ENCODE measurements around the gene PDPK1.

The PDPK1 gene

GRCh38 chr16:2514333-2515179 lies 23.3 kb upstream of the PDPK1 start:
- no peaks in the 10 kb centered on the region for H3K27me3 Mint-ChIP-seq
- H3K4me3 Mint-ChIP-seq: peak overlapping the region; percentile 93
- peaks cover 60% of the 10 kb centered on the region for H3K4me1 Mint-ChIP-seq (ENCODE audit: low read depth)
- H3K27ac Mint-ChIP-seq: peak overlapping the region; percentile 90
- peaks cover 5% of the 10 kb centered on the region for H3K36me3 Mint-ChIP-seq (ENCODE audit: low read depth)
- H3K9me3 Mint-ChIP-seq: no peaks in the 10 kb centered on the region

DNA sequence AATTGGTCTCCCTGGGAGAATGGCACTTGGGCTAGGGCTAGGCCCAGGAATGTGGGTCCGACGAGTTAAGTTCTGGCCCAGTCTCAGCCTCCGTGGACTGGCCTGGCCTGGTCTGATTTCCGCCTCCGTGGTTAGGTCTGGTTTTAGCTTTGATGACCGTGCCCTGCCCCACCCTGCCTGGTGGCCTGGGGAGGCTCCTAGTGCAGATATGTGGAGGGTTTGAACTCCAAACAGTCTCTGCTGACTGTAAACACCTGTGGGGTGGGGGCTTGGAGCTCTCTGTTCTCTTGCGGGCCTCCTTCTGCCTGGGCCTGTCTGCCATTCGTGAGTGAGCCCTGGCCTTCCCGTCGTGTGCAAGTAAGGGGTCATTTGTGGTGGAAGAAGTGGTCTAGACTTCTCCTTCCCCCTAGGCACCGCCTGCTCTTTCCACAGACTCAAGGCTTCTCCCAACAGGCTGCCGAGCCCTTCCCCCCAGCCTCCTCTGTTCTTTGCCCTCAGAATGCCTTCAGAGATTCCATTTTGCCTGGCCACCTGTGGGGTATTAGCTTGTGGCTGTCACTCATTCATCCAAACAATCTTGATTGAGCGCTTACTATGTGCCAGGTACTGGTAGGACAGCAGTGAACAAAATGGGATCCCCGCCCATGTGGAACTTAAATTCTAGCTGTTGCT lies 22.5 kb upstream of the PDPK1 start:
- no peaks in the 10 kb centered on the region for H3K9me3 Mint-ChIP-seq
- H3K4me3 Mint-ChIP-seq: peak overlapping the region; percentile 93
- H3K27me3 Mint-ChIP-seq: no peaks in the 10 kb centered on the region
- peak overlapping the region; percentile 90 for H3K27ac Mint-ChIP-seq
- peaks cover 10% of the 10 kb centered on the region for H3K36me3 Mint-ChIP-seq (ENCODE audit: low read depth)
- peaks cover 57% of the 10 kb centered on the region for H3K4me1 Mint-ChIP-seq (ENCODE audit: low read depth)

- H3K4me1 Mint-ChIP-seq (ENCODE audit: low read depth): peaks cover 65% of the 10 kb centered on the region
- peaks cover 10% of the 10 kb centered on the region for H3K36me3 Mint-ChIP-seq (ENCODE audit: low read depth)
- H3K27me3 Mint-ChIP-seq: no peaks in the 10 kb centered on the region
- H3K27ac Mint-ChIP-seq: peak overlapping the region; percentile 90
- peak overlapping the region; percentile 93 for H3K4me3 Mint-ChIP-seq
- H3K9me3 Mint-ChIP-seq: no peaks in the 10 kb centered on the region
These were observed 21.2 kb upstream of the PDPK1 start for GRCh38 chr16:2516391-2517240.

- peak overlapping the region; percentile 49 for H3K27ac Mint-ChIP-seq
- no peaks in the 10 kb centered on the region for H3K9me3 Mint-ChIP-seq
- no peaks in the 10 kb centered on the region for H3K27me3 Mint-ChIP-seq
- H3K4me3 Mint-ChIP-seq: no peak overlapping the region
- peaks cover 57% of the 10 kb centered on the region for H3K4me1 Mint-ChIP-seq (ENCODE audit: low read depth)
- H3K36me3 Mint-ChIP-seq (ENCODE audit: low read depth): peaks cover 11% of the 10 kb centered on the region
These were observed 19.7 kb upstream of the PDPK1 start for GRCh38 chr16:2517954-2518605.

DNA sequence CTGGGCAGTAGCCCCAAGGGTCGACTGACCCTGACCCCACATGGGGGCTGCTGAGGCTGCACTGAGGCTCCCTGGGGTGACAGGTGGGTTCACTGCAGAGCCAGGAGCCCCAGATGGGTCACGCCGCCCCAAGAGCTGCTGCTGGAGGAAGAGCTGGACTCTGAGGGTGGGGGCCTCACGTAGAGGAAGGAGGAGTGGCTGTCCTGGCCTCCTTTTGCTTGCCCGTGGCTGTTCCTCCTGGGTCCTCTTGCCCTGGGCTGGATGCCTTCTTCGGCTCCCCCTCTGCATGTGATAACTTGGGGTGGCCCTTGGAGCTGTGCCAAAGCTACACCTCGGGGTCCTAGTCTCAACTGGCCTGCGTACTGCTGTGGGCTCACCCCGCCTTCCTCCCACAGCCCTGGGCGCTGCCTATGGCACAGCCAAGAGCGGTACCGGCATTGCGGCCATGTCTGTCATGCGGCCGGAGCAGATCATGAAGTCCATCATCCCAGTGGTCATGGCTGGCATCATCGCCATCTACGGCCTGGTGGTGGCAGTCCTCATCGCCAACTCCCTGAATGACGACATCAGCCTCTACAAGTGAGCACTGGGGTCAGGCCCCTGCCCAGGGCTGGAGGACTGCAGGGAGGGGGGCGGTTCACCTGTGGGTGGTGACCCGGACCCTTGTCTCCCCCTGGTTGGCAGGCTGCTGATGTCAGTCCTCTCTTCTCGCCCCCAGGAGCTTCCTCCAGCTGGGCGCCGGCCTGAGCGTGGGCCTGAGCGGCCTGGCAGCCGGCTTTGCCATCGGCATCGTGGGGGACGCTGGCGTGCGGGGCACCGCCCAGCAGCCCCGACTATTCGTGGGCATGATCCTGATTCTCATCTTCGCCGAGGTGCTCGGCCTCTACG lies 18.8 kb upstream of the PDPK1 start:
- peaks cover 19% of the 10 kb centered on the region for H3K36me3 Mint-ChIP-seq (ENCODE audit: low read depth)

GRCh38 chr16:2519711-2520080 lies 18.1 kb upstream of the PDPK1 start:
- Mint-ChIP-seq H3K9me3 (no peaks in the 10 kb centered on the region), H3K4me1 (ENCODE audit: low read depth) (peaks cover 54% of the 10 kb centered on the region), H3K36me3 (ENCODE audit: low read depth) (peaks cover 25% of the 10 kb centered on the region), H3K27ac (peak overlapping the region; percentile 74), H3K27me3 (no peaks in the 10 kb centered on the region), H3K4me3 (peak overlapping the region; percentile 55)

More for the DNA sequence above, 18.8 kb upstream of the PDPK1 start:
- H3K4me1 Mint-ChIP-seq (ENCODE audit: low read depth): peaks cover 54% of the 10 kb centered on the region
- no peaks in the 10 kb centered on the region for H3K27me3 Mint-ChIP-seq
- peak overlapping the region; percentile 74 for H3K27ac Mint-ChIP-seq
- no peaks in the 10 kb centered on the region for H3K9me3 Mint-ChIP-seq
- peak overlapping the region; percentile 55 for H3K4me3 Mint-ChIP-seq

- Mint-ChIP-seq H3K27ac (peak within 1 kb of the TSS; percentile 87), H3K36me3 (ENCODE audit: low read depth) (peaks cover 28% of the 10 kb centered on the region), H3K4me3 (peak within 1 kb of the TSS; percentile 82), H3K27me3 (no peaks in the 10 kb centered on the region), H3K4me1 (ENCODE audit: low read depth) (peaks cover 51% of the 10 kb centered on the region), H3K9me3 (no peaks in the 10 kb centered on the region)
These were observed 17.6 kb upstream of the PDPK1 start, which contains the start of gene AMDHD2 for GRCh38 chr16:2520097-2520783. AMDHD2 (plus strand) TSS chr16:2520371; CDS start chr16:2520459, 88 bp downstream.

DNA sequence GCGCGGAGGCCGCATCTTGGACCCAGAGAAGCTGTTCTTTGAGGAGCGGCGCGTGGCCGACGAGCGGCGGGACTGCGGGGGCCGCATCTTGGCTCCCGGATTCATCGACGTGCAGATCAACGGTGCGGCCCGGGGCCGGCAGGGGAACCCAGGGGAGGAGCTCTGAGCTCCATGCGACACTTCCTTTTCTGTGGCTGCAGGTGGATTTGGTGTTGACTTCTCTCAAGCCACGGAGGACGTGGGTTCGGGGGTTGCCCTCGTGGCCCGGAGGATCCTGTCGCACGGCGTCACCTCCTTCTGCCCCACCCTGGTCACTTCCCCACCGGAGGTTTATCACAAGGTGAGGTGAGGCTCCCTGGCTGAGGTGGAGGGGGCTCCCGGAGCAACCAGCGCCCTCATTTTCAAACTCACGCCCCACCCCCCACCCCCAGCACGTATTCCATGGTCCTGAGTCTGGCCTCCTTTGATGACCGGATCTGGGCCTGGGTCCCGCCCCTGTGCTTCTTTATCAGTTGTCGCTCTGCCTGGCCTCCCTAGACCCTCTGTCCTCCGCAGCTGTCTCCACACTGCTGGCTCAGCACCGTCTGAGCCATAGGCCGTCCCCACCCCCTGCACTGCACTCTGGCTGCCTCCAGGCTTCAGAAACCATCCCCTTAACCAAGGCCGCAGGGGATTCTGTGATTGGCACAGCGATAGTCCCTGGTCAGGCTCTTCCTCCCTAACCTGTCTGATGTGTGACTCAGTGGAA lies 16.9 kb upstream of the PDPK1 start:
- Mint-ChIP-seq H3K27me3 (no peaks in the 10 kb centered on the region), H3K4me1 (ENCODE audit: low read depth) (peaks cover 44% of the 10 kb centered on the region), H3K9me3 (no peaks in the 10 kb centered on the region), H3K4me3 (peak overlapping the region; percentile 82), H3K27ac (peak overlapping the region; percentile 87), H3K36me3 (ENCODE audit: low read depth) (peaks cover 29% of the 10 kb centered on the region)

GRCh38 chr16:2523801-2524231 lies 14.0 kb upstream of the PDPK1 start:
- Mint-ChIP-seq H3K27me3 (no peaks in the 10 kb centered on the region), H3K4me3 (no peak overlapping the region)

GRCh38 chr16:2524339-2524938 lies 13.4 kb upstream of the PDPK1 start:
- H3K36me3 Mint-ChIP-seq (ENCODE audit: low read depth): peaks cover 30% of the 10 kb centered on the region
- H3K4me1 Mint-ChIP-seq (ENCODE audit: low read depth): peaks cover 19% of the 10 kb centered on the region
- no peaks in the 10 kb centered on the region for H3K9me3 Mint-ChIP-seq
- H3K4me3 Mint-ChIP-seq: no peak overlapping the region
- H3K27me3 Mint-ChIP-seq: no peaks in the 10 kb centered on the region
- H3K27ac Mint-ChIP-seq: no peak overlapping the region

More at GRCh38 chr16:2523801-2524231, 14.0 kb upstream of the PDPK1 start:
- Mint-ChIP-seq H3K4me1 (ENCODE audit: low read depth) (peaks cover 23% of the 10 kb centered on the region), H3K9me3 (no peaks in the 10 kb centered on the region), H3K27ac (no peak overlapping the region), H3K36me3 (ENCODE audit: low read depth) (peaks cover 30% of the 10 kb centered on the region)

DNA sequence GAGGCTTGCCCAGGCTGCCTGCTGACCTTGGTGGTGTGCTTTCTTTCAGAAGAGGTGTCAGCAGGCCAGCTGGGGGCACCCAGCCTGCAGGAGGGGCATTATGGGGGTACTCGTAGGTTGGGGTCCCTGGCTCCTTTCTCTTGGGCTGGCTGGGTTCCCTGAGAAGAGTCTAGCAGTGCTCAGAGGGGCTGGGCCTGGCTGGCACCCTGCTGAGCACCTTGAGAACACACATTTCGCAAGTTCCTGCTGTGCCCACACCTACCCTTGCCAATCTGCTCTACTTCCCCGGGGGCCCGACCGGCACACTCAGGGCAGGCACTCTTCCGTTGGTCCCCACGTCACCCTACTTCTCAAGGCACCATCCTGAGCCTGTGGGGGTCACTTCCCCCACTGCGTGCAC lies 11.7 kb upstream of the PDPK1 start:
- Mint-ChIP-seq H3K36me3 (ENCODE audit: low read depth) (peaks cover 24% of the 10 kb centered on the region), H3K9me3 (no peaks in the 10 kb centered on the region), H3K4me1 (ENCODE audit: low read depth) (peaks cover 9% of the 10 kb centered on the region), H3K27me3 (no peaks in the 10 kb centered on the region), H3K27ac (no peak overlapping the region), H3K4me3 (no peak overlapping the region)

DNA sequence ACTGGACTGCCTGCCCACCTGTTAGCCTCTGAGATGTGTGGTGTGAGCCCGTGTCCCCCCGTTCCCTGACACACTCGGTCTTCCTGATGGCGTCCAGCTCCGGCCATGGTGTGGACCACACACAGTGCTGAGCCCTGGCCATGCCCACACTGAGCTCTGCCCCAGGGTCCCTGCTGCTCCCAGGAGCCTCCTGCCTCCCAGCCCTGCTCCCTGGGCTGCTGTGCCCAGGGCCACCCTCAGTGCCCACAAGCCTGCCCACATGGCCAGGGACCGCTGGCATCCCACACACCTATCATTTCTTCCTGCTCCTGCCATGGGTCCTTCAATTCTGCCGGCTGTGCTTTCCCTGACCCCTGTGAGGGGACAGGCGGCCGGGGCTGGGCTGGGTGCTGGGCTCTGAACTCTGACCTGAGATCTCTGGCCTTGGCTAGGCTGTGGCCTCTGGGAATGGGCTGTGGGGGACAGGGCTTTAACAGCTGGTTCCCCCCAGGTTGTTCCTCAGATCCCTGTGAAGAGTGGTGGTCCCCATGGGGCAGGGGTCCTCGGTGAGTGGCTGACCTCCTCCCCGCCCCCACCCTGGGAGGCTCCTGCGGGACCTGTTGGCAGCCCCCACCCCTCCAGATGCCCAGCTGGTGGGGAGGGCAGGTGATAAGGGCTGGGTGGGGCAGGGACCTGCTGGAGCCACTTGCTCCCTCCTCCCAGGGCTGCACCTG lies 10.6 kb upstream of the PDPK1 start:
- no peaks in the 10 kb centered on the region for H3K27me3 Mint-ChIP-seq
- no peak overlapping the region for H3K4me3 Mint-ChIP-seq
- H3K27ac Mint-ChIP-seq: no peak overlapping the region
- peaks cover 9% of the 10 kb centered on the region for H3K4me1 Mint-ChIP-seq (ENCODE audit: low read depth)
- H3K9me3 Mint-ChIP-seq: no peaks in the 10 kb centered on the region
- peaks cover 24% of the 10 kb centered on the region for H3K36me3 Mint-ChIP-seq (ENCODE audit: low read depth)
